Neural cell (in vitro differentiated cells): ENCODE measurements around the gene GRIK3. TPM values are rescaled to one million over a fixed set of nuclear protein-coding genes. Genes with fewer than 3 reads are reported as not detected.

Source experiments
- H2AFZ ChIP-seq: fragments of 200-600, 300-800 bp; sonication (generic), shearing (Covaris generic); 2 replicates; pipeline ENCODE4 v1.6.0; 2014; ENCODE audit warnings: low read depth, mild to moderate bottlenecking, antibody characterized with exemption, low read length, moderate library complexity
- H3F3A ChIP-seq: fragments of 200-600 bp; shearing (Covaris generic); 2 replicates; pipeline ENCODE4 v1.6.1; 2016; ENCODE audit warnings: mild to moderate bottlenecking, moderate library complexity, mixed read lengths, antibody characterized with exemption, low read length; ENCODE audit not compliant: insufficient read depth, poor library complexity, severe bottlenecking
- H3K27ac ChIP-seq: fragments of 200-600, 300-800 bp; sonication (generic), shearing (Covaris generic); 2 replicates; pipeline ENCODE4 v1.5.1; 2014; ENCODE audit warnings: mild to moderate bottlenecking, low read length, moderate library complexity
- H3K27me3 ChIP-seq: fragments of 300-800, 200-600 bp; sonication (generic), shearing (Covaris generic); 2 replicates; pipeline ENCODE4 v1.6.0; 2014; ENCODE audit warnings: mild to moderate bottlenecking, low read depth, low read length, moderate library complexity; ENCODE audit not compliant: insufficient read depth
- H3K36me3 ChIP-seq: fragments of 300-800, 200-600 bp; sonication (generic), shearing (Covaris generic); 2 replicates; pipeline ENCODE4 v1.5.1; 2014; ENCODE audit warnings: mild to moderate bottlenecking, antibody characterized with exemption, low read length, moderate library complexity; ENCODE audit not compliant: insufficient read depth
- H3K4me2 ChIP-seq: fragments of 300-800, 200-600 bp; sonication (generic), shearing (Covaris generic); 2 replicates; pipeline ENCODE4 v1.6.0; 2014; ENCODE audit warnings: mild to moderate bottlenecking, low read length
- H3K4me3 ChIP-seq: fragments of 300-800, 200-600 bp; sonication (generic), shearing (Covaris generic); 2 replicates; pipeline ENCODE4 v1.5.1; 2014; ENCODE audit warnings: mild to moderate bottlenecking, low read length, moderate library complexity
- H3K79me2 ChIP-seq: fragments of 200-600 bp; shearing (Covaris generic); replicated peaks from 2 replicates; pipeline ENCODE4 v1.6.0; 2014; ENCODE audit warnings: mild to moderate bottlenecking, low read length, moderate library complexity; ENCODE audit not compliant: insufficient read depth
- H3K9ac ChIP-seq: fragments of 300-800, 200-600 bp; sonication (generic), shearing (Covaris generic); 2 replicates; pipeline ENCODE4 v1.6.1; 2016; ENCODE audit warnings: mild to moderate bottlenecking, low read length, mixed read lengths
- H3K9me2 ChIP-seq: fragments of 200-600 bp; shearing (Covaris generic); 2 replicates; pipeline ENCODE4 v1.6.1; 2016; ENCODE audit warnings: mild to moderate bottlenecking, low read length, mixed read lengths; ENCODE audit not compliant: insufficient read depth
- H3K9me3 ChIP-seq: fragments of 200-600, 300-800 bp; sonication (generic), shearing (Covaris generic); 2 replicates; pipeline ENCODE4 v1.6.1; 2016; ENCODE audit warnings: mild to moderate bottlenecking, mixed run types, low read length, moderate library complexity, mixed read lengths
- H4K20me1 ChIP-seq: fragments of 200-600 bp; shearing (Covaris generic); 2 replicates; pipeline ENCODE4 v1.6.1; 2016; ENCODE audit warnings: mild to moderate bottlenecking, mixed run types; ENCODE audit not compliant: insufficient read depth
- CTCF ChIP-seq: fragments of 450-650 bp; IDR thresholded peaks from 2 replicates; pipeline ENCODE4 v1.5.1; 2014; ENCODE audit warnings: antibody characterized with exemption, mild to moderate bottlenecking, moderate library complexity; ENCODE audit not compliant: poor library complexity, severe bottlenecking
- EP300 ChIP-seq: fragments of 450-650 bp; conservative IDR thresholded peaks from 2 replicates; pipeline ENCODE4 v1.6.1; 2014; ENCODE audit warnings: antibody characterized with exemption, mild to moderate bottlenecking, moderate library complexity; ENCODE audit not compliant: poor library complexity, severe bottlenecking
- EZH2 ChIP-seq: fragments of 200-600, 300-800 bp; shearing (Covaris generic), sonication (generic); IDR thresholded peaks from 2 replicates; pipeline ENCODE4 v1.6.1; 2014; ENCODE audit warnings: antibody characterized with exemption, low read length, borderline replicate concordance, mild to moderate bottlenecking; ENCODE audit not compliant: insufficient read depth, poor library complexity, severe bottlenecking
- MXI1 ChIP-seq: fragments of 450-650 bp; conservative IDR thresholded peaks from 2 replicates; pipeline ENCODE4 v1.6.1; 2014; ENCODE audit warnings: antibody characterized with exemption, mild to moderate bottlenecking; ENCODE audit not compliant: poor library complexity, severe bottlenecking
- POLR2AphosphoS5 ChIP-seq: IDR thresholded peaks from 2 replicates; pipeline ENCODE4 v1.6.1; 2012
- RAD21 ChIP-seq: fragments of 450-650 bp; conservative IDR thresholded peaks from 2 replicates; pipeline ENCODE4 v1.6.1; 2014; ENCODE audit warnings: antibody characterized with exemption, mild to moderate bottlenecking, moderate library complexity
- SMC3 ChIP-seq: fragments of 450-650 bp; conservative IDR thresholded peaks from 2 replicates; pipeline ENCODE4 v1.6.1; 2014; ENCODE audit warnings: antibody characterized with exemption, mild to moderate bottlenecking, moderate library complexity; ENCODE audit not compliant: poor library complexity
- TAF1 ChIP-seq: IDR thresholded peaks from 2 replicates; pipeline ENCODE4 v1.6.1; 2012; ENCODE audit warnings: low read depth
- polyA plus RNA-seq: library from polyadenylated mRNA; depleted of rRNA; stranded (reverse); fragments of >200 nt; gene quantifications from 2 replicates; pipeline ENCODE4 v1.2.3, GENCODE V29; 2014
- TF ChIP-seq, protein P1 (sequence below): IDR thresholded peaks from 2 replicates; pipeline ENCODE4 v1.6.1; 2012; ENCODE audit warnings: borderline replicate concordance

The GRIK3 gene
- polyA plus RNA-seq, 1 donor from 2014 or later: 5.0 TPM

DNA sequence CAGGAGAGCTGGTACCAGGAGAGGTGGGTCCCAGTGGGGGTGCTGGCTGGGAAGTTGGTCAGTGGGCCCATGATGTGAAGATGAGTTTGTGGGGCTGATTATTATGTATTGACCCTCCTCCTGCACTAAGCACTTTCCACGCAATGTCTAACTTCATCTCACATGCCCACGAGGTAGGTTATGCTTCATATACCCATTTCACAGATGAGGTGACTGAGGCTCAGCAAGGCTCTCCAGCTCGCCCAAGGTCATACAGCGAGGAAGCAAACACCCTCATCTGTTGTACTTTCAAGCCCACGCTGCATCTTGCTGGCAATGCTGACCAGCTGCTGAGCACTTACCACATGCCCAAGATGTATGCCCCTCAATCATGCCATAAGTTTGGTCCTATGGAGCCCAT lies 175.8 kb downstream of the GRIK3 start:
- H3K27ac ChIP-seq: no peak overlapping the region
- H3K27me3 ChIP-seq: no peaks in the 10 kb centered on the region
- no peaks in the 10 kb centered on the region for H3K9me2 ChIP-seq
- no peaks in the 10 kb centered on the region for H3K9me3 ChIP-seq
- no peak overlapping the region for H3K4me3 ChIP-seq
- no peak overlapping the region for H3K9ac ChIP-seq
- H3F3A ChIP-seq: no peaks in the 10 kb centered on the region
- no peaks in the 10 kb centered on the region for H4K20me1 ChIP-seq
- H3K4me2 ChIP-seq: no peak overlapping the region
- H2AFZ ChIP-seq: no peak overlapping the region
- H3K36me3 ChIP-seq: no peaks in the 10 kb centered on the region
- TF ChIP-seq SMC3: no peak
- no peak for TF ChIP-seq CTCF
- TF ChIP-seq POLR2AphosphoS5: no peak
- TF ChIP-seq RAD21: no peak
- no peak for TF ChIP-seq EP300
- no peaks in the 10 kb centered on the region for H3K79me2 ChIP-seq

GRCh38 chr1:36857754-36858153 lies 176.6 kb downstream of the GRIK3 start:
- no peak for TF ChIP-seq CTCF
- no peak for TF ChIP-seq EP300
- no peak for TF ChIP-seq EZH2
- TF ChIP-seq POLR2AphosphoS5: no peak
- TF ChIP-seq, protein P1, sequence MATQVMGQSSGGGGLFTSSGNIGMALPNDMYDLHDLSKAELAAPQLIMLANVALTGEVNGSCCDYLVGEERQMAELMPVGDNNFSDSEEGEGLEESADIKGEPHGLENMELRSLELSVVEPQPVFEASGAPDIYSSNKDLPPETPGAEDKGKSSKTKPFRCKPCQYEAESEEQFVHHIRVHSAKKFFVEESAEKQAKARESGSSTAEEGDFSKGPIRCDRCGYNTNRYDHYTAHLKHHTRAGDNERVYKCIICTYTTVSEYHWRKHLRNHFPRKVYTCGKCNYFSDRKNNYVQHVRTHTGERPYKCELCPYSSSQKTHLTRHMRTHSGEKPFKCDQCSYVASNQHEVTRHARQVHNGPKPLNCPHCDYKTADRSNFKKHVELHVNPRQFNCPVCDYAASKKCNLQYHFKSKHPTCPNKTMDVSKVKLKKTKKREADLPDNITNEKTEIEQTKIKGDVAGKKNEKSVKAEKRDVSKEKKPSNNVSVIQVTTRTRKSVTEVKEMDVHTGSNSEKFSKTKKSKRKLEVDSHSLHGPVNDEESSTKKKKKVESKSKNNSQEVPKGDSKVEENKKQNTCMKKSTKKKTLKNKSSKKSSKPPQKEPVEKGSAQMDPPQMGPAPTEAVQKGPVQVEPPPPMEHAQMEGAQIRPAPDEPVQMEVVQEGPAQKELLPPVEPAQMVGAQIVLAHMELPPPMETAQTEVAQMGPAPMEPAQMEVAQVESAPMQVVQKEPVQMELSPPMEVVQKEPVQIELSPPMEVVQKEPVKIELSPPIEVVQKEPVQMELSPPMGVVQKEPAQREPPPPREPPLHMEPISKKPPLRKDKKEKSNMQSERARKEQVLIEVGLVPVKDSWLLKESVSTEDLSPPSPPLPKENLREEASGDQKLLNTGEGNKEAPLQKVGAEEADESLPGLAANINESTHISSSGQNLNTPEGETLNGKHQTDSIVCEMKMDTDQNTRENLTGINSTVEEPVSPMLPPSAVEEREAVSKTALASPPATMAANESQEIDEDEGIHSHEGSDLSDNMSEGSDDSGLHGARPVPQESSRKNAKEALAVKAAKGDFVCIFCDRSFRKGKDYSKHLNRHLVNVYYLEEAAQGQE: no peak
- TF ChIP-seq RAD21: no peak
- TF ChIP-seq TAF1: no peak
- no peak for TF ChIP-seq MXI1
- no peak for TF ChIP-seq SMC3
- Histone ChIP-seq H3K9ac (no peak overlapping the region), H2AFZ (no peak overlapping the region), H3K79me2 (no peaks in the 10 kb centered on the region), H3K36me3 (no peaks in the 10 kb centered on the region), H3K27me3 (no peaks in the 10 kb centered on the region), H3K9me3 (no peaks in the 10 kb centered on the region), H3F3A (no peaks in the 10 kb centered on the region), H3K4me3 (no peak overlapping the region), H3K4me2 (no peak overlapping the region), H3K9me2 (no peaks in the 10 kb centered on the region), H4K20me1 (no peaks in the 10 kb centered on the region), H3K27ac (no peak overlapping the region)
